WI38 (cell line): Measurements from ENCODE around the gene ORMDL2.

Experiments used
- H3K4me3 ChIP-seq: 2 replicates; pipeline ENCODE4 v1.5.1; 2011; ENCODE audit warnings: low read depth, mild to moderate bottlenecking, control low read depth, low read length
- TF ChIP-seq, protein P1 (sequence below): IDR thresholded peaks from 2 replicates; pipeline ENCODE4 v1.5.1; 2012; ENCODE audit warnings: low read depth, mild to moderate bottlenecking, control low read depth, low read length

The ORMDL2 gene

GRCh38 chr12:55795950-55796349, 21.9 kb upstream of the ORMDL2 start:
- no peak overlapping the region for H3K4me3 ChIP-seq
- TF ChIP-seq, protein P1, sequence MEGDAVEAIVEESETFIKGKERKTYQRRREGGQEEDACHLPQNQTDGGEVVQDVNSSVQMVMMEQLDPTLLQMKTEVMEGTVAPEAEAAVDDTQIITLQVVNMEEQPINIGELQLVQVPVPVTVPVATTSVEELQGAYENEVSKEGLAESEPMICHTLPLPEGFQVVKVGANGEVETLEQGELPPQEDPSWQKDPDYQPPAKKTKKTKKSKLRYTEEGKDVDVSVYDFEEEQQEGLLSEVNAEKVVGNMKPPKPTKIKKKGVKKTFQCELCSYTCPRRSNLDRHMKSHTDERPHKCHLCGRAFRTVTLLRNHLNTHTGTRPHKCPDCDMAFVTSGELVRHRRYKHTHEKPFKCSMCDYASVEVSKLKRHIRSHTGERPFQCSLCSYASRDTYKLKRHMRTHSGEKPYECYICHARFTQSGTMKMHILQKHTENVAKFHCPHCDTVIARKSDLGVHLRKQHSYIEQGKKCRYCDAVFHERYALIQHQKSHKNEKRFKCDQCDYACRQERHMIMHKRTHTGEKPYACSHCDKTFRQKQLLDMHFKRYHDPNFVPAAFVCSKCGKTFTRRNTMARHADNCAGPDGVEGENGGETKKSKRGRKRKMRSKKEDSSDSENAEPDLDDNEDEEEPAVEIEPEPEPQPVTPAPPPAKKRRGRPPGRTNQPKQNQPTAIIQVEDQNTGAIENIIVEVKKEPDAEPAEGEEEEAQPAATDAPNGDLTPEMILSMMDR, result no peak

GRCh38 chr12:55797068-55797467, 20.8 kb upstream of the ORMDL2 start:
- TF ChIP-seq, protein P1, result peak; percentile 13; the same call in 1 of the 2 replicates
- H3K4me3 ChIP-seq, result no peak overlapping the region

DNA sequence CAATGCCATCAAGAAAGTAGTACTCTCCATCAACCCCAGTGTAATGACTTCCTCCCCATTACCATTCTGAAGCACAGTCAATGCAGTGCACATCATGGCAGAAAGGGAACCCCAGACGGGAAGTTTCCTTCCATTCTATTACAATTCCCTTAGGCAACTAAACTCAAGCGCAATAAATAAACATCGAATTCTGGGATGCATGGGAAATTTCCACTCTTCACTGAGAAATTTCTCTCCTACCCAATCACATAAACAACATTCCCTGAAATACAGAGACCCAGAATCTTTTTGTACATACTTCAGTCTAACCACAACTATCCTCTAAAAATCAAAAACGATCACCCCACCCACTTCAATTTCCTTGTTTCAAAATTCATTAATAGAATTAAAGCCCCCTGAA, 20.3 kb upstream of the ORMDL2 start:
- H3K4me3 ChIP-seq, result no peak overlapping the region
- TF ChIP-seq, protein P1, result no peak

GRCh38 chr12:55806982-55807381, 10.9 kb upstream of the ORMDL2 start:
- TF ChIP-seq, protein P1, result no peak
- H3K4me3 ChIP-seq, result no peak overlapping the region

DNA sequence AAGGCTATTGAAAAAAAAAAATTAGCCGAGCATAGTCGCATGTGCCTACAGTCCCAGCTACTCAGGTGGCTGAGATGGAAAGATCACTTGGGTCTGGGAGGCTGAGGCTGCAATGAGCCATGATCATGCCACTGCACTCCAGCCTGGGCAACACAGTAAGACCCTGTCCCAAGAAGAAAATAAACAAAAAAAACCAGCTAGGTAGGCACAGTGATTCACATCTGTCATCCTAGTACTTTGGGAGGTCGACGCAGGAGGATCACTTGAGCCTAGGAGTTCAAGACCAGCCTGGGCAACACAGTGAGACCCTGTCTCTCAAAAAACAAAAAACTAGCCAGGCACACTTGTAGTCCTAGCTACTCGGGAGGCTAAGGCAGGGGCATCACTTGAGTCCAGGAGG, 8.6 kb upstream of the ORMDL2 start:
- TF ChIP-seq, protein P1, result no peak
- H3K4me3 ChIP-seq, result no peak overlapping the region

GRCh38 chr12:55812088-55812487, 5.8 kb upstream of the ORMDL2 start:
- TF ChIP-seq, protein P1, result no peak
- no peak overlapping the region for H3K4me3 ChIP-seq

GRCh38 chr12:55814257-55814656, 3.6 kb upstream of the ORMDL2 start:
- H3K4me3 ChIP-seq, result no peak overlapping the region
- TF ChIP-seq, protein P1, result no peak
